GM18858 (cell line): ENCODE results near the gene TRAPPC3L.
"Not testable (repeated sequence)": the region's sequence is repeated elsewhere in the genome, so short reads cannot be mapped to it uniquely, and the experiment has no call there.

Source experiments
- ATAC-seq: cut with Tn5 transposase; IDR thresholded peaks from one replicate; pipeline ENCODE4 v1.9.1; 2021; ENCODE audit not compliant: unreplicated experiment

Gene TRAPPC3L

DNA sequence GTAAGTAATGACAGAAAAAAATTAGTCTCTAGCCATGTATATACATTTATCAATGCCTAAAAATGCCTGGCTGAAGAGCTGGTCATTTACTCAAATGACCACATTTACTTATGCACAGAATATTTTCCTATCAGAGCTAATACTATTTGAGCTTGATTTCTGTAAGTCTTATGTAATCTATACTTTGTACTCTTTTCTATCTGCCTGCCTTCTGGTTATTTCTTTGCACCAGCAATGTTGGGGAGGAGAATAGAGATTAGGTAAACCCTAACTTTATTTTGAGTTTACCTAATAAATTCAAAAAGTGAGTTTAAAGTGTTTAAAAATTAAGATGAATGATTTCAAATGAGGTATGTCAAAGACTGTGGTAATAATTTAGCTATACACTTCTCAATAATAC lies 30.3 kb downstream of the TRAPPC3L start:
- ATAC-seq, result no peak

DNA sequence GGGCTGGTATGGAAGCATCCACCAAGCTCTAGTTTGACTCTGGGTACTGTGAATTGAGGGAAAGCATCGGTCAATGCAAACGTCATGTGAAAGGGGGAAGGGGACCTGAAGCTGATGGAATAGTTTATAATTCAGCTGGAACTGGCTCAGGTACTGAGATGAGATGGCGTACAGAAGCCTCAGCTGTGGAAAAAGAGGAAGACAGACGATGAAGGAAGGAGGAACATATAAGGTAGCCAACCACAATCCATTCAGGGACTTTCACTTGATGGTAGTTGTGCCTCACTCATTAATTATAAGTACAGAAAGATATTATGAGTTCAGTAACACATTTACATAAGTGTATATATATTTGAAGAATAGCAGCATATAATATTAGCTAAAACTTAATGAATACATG lies 31.4 kb downstream of the TRAPPC3L start:
- ATAC-seq, result no peak

DNA sequence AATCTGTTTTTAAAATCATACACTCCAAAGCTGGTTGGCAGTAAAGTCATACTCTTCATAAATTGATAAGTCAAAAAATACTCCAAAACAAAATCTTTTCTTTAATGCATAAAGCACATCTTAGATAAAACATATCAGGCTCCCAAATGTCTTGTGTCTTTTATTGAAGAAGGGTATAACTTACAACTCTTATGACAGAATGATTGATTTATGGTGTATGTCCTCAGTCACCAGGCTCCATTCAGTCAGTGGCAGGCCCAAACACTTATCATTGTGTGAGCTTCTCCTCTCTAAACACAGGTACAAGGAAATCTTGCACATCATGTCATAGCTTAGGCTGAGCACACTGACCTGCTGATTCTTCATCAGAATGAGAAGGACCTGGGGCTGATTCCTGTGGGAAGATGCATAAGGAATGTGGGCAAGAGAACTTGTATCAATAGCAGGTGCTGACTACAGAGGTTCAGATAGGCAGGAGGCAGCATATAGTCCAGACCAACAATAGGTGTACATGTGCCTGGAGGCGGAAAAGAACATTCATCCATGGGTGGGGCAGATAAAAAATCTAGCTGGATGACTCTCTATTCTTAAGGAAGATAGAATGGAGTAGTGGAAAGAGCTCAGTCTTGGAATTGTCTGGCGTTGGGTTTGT lies 32.1 kb downstream of the TRAPPC3L start:
- no peak for ATAC-seq

DNA sequence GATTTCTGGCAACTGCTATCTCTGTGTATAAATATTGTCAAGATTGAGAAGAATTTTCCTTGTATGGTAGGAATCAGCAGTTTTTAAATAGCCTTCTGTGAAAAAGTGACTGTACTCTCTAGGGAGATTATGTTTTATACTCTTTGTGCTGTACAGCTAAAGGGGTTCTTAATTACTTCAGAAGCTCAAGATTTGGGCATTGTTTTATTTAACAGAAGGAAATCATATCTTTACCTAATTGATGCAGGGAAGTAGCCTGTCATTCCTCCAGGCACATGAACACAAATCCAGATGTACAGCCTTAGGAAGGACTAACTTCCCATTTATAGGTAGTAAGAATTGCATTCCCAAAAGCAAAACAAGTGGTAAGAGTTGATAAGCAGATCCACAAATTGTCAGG lies 32.8 kb downstream of the TRAPPC3L start:
- ATAC-seq, result no peak

DNA sequence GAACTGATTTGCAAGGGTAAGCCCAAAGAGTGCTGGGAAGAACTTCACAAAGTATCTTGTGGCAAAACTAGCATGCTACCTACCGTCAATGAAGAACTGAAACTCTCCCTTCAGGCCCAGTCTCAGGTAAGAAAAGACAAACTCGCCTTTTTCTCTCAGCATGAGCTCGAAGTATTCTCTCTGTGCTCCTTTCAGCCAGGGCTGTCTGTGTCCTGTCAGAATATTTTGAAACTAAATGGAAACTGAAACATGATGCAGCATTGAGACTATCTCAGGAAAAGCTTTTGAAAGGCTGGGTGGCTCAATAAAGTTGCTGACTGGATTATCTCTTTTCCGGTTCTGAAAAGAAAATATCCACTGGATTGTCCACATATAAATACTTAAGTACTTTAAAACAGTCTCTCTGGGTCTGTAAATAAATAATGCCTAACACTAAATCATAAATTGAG lies 33.3 kb downstream of the TRAPPC3L start:
- ATAC-seq, result peak; percentile 78

DNA sequence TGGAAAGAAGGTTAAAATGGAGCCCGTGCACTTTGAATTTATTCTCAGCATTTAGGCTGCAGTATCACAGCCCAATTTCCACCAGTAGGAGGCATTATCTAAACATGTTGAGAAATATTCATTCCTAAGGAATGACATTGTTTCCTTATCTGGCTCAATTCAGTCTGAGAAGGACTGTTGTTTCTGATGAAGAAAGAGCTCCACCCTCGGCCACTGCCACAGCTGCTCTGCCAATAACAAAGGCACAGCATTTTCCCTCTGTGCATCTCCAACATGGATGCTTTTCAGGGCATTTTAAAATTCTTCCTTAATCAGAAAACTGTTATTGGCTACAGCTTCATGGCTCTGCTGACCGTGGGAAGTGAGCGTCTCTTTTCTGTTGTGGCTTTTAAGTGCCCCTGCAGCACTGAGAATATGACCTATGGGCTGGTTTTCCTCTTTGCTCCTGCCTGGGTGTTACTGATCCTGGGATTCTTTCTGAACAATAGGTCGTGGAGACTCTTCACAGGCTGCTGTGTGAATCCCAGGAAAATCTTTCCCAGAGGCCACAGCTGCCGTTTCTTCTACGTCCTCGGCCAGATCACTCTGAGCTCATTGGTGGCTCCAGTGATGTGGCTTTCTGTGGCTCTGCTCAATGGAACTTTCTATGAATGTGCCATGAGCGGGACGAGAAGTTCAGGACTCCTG lies 33.9 kb downstream of the TRAPPC3L start, which contains the start of gene CALHM5:
TSS of gene CALHM5 (plus strand) at position 216 of the 687 bp plus-strand sequence. CDS start at position 274, 58 bp downstream.
- no peak for ATAC-seq

DNA sequence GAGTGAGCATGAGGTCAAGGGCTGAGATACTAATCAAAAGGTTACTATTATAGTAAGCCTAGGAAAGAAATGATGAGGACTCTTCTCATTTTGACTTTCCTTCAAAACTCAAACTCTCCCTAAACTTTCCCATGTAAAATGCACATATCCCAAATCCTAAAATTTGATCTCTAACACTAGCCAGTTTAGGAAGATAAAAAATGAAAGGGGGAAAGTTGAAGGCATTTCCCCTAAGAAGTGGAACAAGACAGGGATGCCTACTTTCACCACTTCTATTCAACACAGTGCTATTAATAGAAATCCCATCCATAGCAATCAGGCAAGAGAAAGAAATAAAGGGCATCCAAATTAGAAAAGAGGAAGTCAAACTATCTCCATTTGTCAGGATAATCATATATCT lies 37.0 kb downstream of the TRAPPC3L start:
- no peak for ATAC-seq

DNA sequence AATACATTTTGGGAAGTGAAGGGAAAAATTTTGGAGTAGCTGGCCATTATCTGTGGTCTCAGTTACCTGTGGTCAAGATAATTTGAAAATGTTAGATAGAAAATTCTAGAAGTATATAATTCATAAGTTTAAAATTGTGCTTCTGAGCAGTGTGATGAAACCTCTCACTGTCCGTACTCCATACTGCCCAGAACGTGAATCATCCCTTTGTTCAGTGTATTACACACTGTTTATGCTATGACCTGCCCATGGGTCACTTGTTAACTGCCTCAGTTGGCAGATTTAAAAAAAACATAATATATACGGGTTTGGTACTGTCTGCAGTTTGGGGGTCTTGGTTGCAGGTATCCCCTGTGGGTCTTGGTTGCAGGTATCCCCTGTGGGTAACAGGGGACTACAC lies 38.2 kb downstream of the TRAPPC3L start:
- no peak for ATAC-seq

DNA sequence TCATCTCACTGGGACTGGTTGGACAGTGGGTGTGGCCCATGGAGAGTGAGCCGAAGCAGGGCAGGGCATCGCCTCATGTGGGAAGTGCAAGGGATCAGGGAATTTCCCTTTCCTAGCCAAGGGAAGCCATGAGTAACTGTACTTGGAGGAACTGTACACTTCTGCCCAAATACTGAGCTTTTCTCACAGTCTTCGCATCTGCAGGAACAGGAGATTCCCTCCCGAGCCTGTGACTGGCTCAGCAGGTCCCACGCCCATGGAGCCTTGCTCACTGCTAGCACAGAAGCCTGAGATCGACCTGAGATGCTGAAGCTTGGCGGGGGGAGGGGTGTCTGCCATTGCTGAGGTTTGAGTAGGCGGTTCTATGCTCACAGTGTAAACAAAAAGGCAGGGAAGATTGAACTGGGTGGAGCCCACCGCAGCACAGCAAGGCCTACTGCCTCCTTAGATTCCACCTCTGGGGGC lies 44.5 kb downstream of the TRAPPC3L start:
- ATAC-seq, result no peak

DNA sequence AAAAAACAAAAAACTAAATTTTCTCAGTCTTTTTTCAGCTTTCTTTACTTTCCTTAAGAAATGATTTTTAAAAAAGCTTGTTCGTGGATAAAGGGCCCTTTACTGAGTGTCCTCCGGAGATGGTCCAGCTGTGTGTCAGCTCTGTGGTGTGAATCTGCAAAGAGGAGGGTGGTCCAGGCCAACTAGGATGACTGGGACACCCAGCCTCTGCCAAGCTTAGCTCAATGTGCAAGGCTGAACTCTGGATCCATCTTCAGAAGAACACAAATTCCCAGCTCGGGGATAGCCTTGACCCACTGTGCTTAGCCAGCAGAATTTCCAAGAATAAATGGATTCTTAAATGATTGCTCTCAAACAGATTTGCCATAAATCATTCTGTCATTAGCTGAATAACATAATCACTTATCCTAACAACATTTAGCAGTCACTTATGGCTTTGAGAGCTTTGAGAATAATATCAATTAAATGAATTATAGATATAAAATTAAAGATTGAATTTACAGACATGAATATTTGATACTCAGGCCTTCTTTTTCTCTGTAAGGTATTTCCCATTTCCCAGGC lies 48.3 kb downstream of the TRAPPC3L start:
- ATAC-seq, result no peak

DNA sequence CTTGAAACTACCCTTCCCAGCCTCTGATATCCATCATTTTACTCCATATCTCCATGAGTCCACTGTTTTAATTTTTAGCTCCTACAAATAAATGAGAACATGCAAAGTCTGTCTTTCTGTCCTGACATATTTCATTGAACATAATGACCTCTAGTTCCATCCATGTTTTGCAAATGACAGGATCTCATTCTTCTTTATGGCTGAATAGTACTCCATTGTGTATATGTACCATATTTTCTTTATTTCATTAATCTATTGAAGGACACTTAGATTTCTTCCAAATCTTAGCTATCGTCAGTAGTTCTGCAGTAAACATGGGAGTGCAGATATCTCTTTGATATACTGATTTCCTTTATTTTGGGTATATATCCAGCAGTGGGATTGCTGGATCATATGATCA lies 50.3 kb downstream of the TRAPPC3L start:
- not testable (repeated sequence) for ATAC-seq

DNA sequence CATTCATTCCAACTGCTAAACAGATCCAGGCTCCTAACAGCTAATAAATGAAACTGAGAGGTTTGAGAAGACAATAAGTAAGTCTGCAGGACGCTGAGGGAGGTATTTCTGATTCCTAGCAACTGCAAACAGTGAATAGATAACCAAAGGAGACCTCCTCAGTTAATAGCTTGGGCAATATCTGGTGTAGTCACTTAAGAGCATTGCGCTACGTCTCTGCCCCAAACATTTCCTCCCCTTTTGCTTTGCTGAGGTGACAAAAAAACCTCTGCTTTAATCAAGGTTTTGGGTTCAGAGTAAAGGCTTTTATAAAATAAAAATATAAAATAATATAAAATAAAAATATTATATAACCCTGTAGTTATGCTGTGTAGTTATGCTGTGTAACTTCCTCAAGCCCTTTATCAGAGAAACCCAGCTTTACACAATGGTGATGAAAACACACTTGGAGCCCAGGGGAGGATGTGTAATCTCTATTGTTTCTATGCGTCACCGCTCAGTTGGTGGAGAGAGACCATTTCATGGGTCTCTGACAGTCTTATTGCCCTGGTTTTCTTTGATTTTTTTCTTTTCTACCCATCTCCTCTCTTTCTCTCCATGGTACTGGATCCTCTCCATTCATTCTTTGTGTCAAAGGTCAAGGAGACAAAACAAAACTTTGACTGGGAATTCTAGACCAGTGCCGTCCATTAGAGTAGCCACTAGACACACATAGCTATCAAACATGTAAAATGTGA lies 53.0 kb downstream of the TRAPPC3L start:
- no peak for ATAC-seq

DNA sequence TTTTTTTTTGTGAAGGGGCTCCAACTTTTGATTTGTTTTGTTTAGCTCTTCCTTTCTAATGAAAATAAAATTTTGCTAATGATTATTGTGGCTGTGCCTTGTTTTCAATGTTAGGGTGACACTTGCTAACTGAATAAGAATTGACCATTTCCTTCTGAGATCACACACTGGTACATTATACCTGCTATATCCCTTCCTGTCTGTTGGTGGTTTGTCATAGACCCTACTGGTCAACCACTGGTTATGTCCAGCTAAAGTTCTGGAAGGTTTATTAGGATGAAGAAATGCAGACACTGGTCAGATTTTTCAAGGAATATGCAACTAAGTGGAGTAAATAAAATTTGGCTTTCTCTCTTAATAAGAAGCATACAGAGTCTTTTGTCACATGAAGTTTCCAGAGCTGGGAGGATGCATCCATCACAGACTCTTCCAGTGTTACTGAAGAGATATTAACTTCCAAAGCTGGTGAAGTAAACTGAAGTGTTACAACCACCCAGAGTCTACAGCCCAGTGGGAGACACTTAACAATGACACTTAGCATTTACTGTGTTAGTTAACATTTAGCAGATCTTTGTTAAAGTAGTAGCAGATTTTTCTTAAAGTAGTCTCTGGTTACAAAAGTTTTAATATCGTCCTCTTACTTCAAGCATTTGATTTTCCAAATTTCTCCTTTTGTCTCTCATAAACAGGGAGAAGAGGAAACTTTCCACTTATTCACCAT lies 53.7 kb downstream of the TRAPPC3L start:
- no peak for ATAC-seq

DNA sequence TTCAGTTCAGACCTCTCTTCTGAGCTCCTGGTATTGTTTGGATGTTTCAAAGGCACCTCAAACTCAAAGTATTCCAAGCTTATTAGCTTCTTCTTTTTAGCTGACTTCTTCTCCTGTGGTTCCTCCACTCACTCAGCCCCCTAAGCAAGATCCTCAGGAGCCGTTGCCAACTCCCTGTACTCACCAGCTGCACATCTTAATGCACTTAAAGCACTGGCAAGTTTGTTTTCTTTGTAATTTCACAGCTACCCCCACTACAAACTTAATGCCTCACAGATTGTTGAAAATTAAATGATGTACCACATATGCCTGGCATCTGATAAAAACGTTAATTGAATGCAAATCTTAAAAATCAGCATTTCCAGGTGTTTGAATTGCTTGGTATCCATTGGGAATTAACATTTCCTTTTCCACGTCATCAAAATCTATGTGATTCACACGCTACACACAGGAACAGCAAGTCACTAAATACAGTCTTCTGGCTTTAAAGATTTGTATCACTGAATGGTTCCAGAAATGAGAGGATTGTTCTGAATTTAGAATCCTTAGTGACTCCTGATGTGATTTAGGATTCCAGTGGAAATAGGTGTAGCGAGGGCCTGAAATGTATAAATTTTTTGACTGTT lies 59.8 kb downstream of the TRAPPC3L start:
- ATAC-seq, result no peak

DNA sequence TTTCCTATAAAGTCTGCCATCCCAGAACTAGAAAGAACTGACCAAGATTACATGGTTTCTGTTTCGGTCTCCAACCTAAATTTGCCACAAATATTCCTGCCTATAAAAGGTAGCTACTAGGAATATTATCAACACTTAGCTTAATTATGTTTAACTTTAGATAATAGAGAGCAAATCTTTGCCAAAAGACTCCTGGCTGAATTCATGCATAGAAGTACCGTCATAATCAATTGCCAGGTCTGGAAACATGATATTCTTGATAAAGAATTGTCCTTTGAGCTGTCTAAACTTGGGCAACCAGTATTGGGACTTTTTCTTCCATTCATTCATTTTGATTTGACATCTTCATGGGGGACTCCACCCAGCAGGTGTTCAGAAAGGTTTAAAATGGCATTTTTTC lies 61.9 kb downstream of the TRAPPC3L start:
- no peak for ATAC-seq

DNA sequence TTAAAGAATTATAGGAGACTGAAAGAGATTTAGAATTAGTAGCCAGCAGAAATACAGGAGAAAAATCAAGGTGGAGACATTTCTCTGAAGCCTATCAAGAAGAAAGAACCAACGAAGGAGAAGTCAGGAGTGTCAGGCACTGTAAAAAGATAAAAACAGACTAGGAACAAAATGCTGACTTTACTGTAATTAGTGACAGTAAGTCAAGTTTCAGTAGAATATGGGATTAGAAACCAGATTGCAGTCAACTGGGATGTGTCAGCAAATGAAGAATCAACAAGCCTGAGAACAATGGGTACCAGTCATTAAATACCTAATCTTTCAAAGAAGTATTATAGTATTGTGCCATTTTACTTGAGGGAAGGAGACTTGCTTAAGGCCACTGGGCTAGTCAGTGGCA lies 62.7 kb downstream of the TRAPPC3L start:
- no peak for ATAC-seq

DNA sequence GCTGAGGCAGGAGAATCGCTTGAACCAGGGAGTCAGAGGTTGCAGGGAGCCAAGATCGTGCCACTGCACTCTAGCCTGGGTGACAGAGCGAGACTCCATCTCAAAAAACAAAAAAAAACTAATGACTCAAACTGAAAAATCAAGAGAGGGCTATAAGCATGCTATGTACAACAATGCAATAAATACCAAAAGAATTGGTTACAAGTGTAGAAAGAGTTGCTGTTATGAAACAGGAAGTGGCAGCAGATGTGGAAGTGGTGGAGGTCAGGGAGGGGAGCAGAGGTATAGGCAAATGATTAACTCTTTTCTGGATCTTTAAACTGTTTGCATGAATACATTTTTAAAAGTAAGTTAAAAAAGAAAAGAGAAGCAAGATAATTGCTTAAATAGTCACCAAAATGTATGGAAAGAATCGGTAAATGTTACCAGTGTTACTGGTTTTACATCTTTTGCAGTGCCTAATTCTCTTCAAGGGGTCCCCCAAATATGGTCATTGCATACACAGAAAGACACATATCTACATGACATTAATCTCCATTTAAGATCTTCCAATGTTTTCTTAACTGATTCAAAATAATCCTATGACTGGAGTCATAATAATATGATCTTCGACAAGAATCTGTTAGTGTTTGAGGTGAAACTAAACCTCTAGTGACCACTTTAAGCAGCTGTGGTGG lies 69.3 kb downstream of the TRAPPC3L start:
- ATAC-seq, result peak; percentile 100

DNA sequence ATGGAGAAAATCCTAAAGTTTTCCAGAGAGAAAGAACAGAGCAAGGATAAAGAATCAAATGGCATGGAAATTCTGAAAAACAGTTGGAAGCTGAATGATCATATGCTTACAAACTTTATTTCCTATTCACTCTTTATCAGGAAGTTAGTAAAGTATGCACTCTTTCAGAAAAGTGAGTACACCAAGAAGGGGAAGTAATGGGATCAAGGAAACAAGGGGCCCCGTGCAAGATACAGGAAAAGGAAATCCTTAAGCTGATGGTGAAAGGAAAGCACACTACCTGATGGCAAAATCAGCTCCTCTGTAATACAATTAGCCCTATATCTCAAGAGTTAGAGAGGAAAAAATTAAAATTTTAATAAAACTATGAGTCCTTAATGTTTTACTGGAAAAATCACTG lies 70.3 kb downstream of the TRAPPC3L start:
- ATAC-seq, result no peak

DNA sequence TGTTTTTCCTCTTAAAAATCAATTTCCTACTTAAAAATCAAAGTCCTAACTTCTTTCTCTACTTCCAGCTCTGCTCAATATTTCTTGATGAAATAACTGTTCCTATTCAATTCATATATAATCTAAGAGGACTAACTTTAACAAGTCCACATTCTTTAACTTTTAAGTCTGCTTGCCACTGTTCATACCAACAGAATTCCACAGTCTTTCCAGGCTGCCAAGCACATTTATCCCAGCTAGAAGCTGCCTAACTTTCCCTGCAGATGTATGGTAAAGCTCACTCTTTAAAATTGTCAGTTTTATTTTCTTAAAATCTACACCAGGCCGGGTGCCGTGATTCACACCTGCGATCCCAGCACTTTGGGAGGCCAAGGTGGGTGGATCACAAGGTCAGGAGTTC lies 72.8 kb downstream of the TRAPPC3L start:
- ATAC-seq, result no peak

DNA sequence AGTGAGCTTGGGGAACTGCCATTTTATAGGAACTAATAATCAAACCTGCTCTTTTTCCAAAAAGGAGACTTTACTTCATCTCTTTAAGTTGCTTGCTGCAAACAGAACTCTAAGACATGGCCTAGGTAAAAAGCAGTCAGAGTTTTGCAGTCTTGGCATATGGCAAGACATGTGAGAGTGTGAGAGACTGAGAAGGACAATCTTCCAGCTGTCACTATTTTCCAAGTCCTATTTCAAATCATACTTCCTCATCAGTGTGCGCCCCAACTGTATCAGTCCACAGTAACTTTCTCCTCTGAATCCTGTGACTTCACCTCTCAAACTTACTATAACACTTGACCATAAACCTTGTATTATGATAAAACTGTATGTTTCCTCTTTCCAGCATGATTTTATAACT lies 74.0 kb downstream of the TRAPPC3L start:
- ATAC-seq, result no peak
